Uterus (tissue), 4 donors: Measurements from ENCODE around the gene CHD2. TPM values are rescaled to one million over a fixed set of nuclear protein-coding genes. Genes with fewer than 3 reads are reported as not detected.

Source experiments
- DNase-seq, 2 donors: peaks; one replicate each; pipeline ENCODE4 v3.0.0-alpha.2; 2019 to 2020
- H3K27ac ChIP-seq, 2 donors: fragments of 200-600 bp; sonication (generic); 1 replicate in 1 of 2; 2 replicates in 1 of 2; pipeline ENCODE4 v1.5.1; 2016 to 2018
- H3K27me3 ChIP-seq, 2 donors: fragments of 200-600 bp; sonication (generic); one replicate each; pipeline ENCODE4 v1.5.1; 2018 to 2019; ENCODE audit warnings: control low read depth in 1 of 2
- H3K36me3 ChIP-seq, 2 donors: fragments of 200-600 bp; sonication (generic); one replicate each; pipeline ENCODE4 v1.5.1; 2019; ENCODE audit warnings: control low read depth in 1 of 2
- H3K4me1 ChIP-seq, 2 donors: fragments of 200-600 bp; sonication (generic); one replicate each; pipeline ENCODE4 v1.5.1; 2018 to 2019; ENCODE audit warnings: control low read depth in 1 of 2
- H3K4me3 ChIP-seq, 2 donors: fragments of 200-600 bp; sonication (generic); 1 replicate in 1 of 2; 2 replicates in 1 of 2; pipeline ENCODE4 v1.5.1; 2018 to 2019; ENCODE audit warnings: mild to moderate bottlenecking in 1 of 2
- H3K9me3 ChIP-seq, 2 donors: fragments of 200-600 bp; sonication (generic); one replicate each; pipeline ENCODE4 v1.5.1; 2019; ENCODE audit warnings: control low read depth in 1 of 2
- CTCF ChIP-seq, 4 experiments: fragments of 200-600 bp in 2 of 4; fragments of 450-650 bp in 2 of 4; sonication (generic) in 2 of 4; IDR thresholded peaks; one replicate each; pipeline ENCODE4 v1.5.1; 2016 to 2019; ENCODE audit warnings: antibody characterized with exemption in 4 of 4, mild to moderate bottlenecking in 2 of 4, moderate library complexity in 1 of 4
- POLR2A ChIP-seq, 2 donors: fragments of 450-650 bp; IDR thresholded peaks; one replicate each; pipeline ENCODE4 v1.6.1; 2016; ENCODE audit warnings: antibody characterized with exemption in 2 of 2, mild to moderate bottlenecking in 1 of 2, moderate library complexity in 1 of 2
- intact Hi-C: fragments of 100-400 bp; cut with DNase I; formaldehyde crosslinking; loops from one replicate; pipeline ENCODE4 v1.15.1; 2023; ENCODE audit warnings: low total_unique reads
- total RNA-seq, 4 donors: library from RNA; depleted of rRNA in 3 of 4; stranded (reverse); fragments of >200 nt in 3 of 4; gene quantifications; one replicate each; pipeline versions ENCODE4 v1.1.0 to v1.2.4, GENCODE V29; 2014 to 2023
- donor health status: DM: yes; HTN: yes; CAD: no.

The CHD2 gene
- total RNA-seq, 4 donors from 2014 or later: 71.0 to 166 (median 152) TPM

- Histone ChIP-seq H3K9me3 (no peaks in the 10 kb centered on the region), H3K27me3 (no peaks in the 10 kb centered on the region), H3K4me3 (no peak overlapping the region), H3K27ac (peak overlapping the region in 1 of 2 donors; percentile 87), H3K4me1 (peaks cover 12 to 16% of the 10 kb centered on the region in 2 donors), H3K36me3 (no peaks in the 10 kb centered on the region)
- intact Hi-C loops: no loop called here
- no peak for DNase-seq
- no peak for TF ChIP-seq POLR2A (IDR thresholded peaks at IDR 0.05)
- no peak for TF ChIP-seq CTCF (IDR thresholded peaks at IDR 0.05)
Measured at GRCh38 chr15:92920595-92921161, 20.6 kb downstream of the CHD2 start.

GRCh38 chr15:92921215-92922131 is 21.3 kb downstream of the CHD2 start:
- TF ChIP-seq POLR2A (IDR thresholded peaks at IDR 0.05): no peak
- TF ChIP-seq CTCF (IDR thresholded peaks at IDR 0.05): no peak
- Histone ChIP-seq H3K36me3 (no peaks in the 10 kb centered on the region), H3K27ac (peak overlapping the region; percentile 29 to 87), H3K4me1 (peaks cover 12 to 16% of the 10 kb centered on the region in 2 donors), H3K27me3 (no peaks in the 10 kb centered on the region), H3K4me3 (no peak overlapping the region), H3K9me3 (no peaks in the 10 kb centered on the region)
- no peak for DNase-seq
- intact Hi-C loops: no loop called here

- no peaks in the 10 kb centered on the region for H3K9me3 ChIP-seq
- H3K27ac ChIP-seq: peak overlapping the region in 1 of 2 donors; percentile 87
- DNase-seq: no peak
- H3K27me3 ChIP-seq: no peaks in the 10 kb centered on the region
- TF ChIP-seq CTCF (IDR thresholded peaks at IDR 0.05): no peak
- TF ChIP-seq POLR2A (IDR thresholded peaks at IDR 0.05): no peak
- no peaks in the 10 kb centered on the region for H3K36me3 ChIP-seq
- H3K4me1 ChIP-seq: peaks cover 12 to 16% of the 10 kb centered on the region in 2 donors
- H3K4me3 ChIP-seq: no peak overlapping the region
- intact Hi-C loops: no loop called here
Measured at GRCh38 chr15:92922418-92923002, 22.4 kb downstream of the CHD2 start.

GRCh38 chr15:92924216-92924615 is 24.1 kb downstream of the CHD2 start:
- Histone ChIP-seq H3K27ac (peak overlapping the region; percentile 4 to 50), H3K4me3 (no peak overlapping the region), H3K4me1 (peaks cover 12 to 16% of the 10 kb centered on the region in 2 donors), H3K36me3 (no peaks in the 10 kb centered on the region), H3K9me3 (no peaks in the 10 kb centered on the region), H3K27me3 (no peaks in the 10 kb centered on the region)
- intact Hi-C loops: no loop called here
- DNase-seq: no peak
- TF ChIP-seq CTCF (IDR thresholded peaks at IDR 0.05) (no peak), POLR2A (IDR thresholded peaks at IDR 0.05) (no peak)

GRCh38 chr15:92925454-92925853 is 25.3 kb downstream of the CHD2 start:
- peaks cover 6 to 16% of the 10 kb centered on the region in 2 donors for H3K4me1 ChIP-seq

More at GRCh38 chr15:92925454-92925853, 25.3 kb downstream of the CHD2 start:
- DNase-seq: no peak
- intact Hi-C loops: no loop called here
- Histone ChIP-seq H3K4me3 (no peak overlapping the region), H3K27ac (no peak overlapping the region), H3K9me3 (no peaks in the 10 kb centered on the region), H3K27me3 (no peaks in the 10 kb centered on the region), H3K36me3 (no peaks in the 10 kb centered on the region)
- TF ChIP-seq POLR2A (IDR thresholded peaks at IDR 0.05): no peak
- TF ChIP-seq CTCF (IDR thresholded peaks at IDR 0.05): no peak
